BJ (cell line): ENCODE data around the gene OPCML. TPM values are rescaled to one million over a fixed set of nuclear protein-coding genes. Genes with fewer than 3 reads are reported as not detected.

Source experiments
- CTCF ChIA-PET: fragments of 350-600 bp; formaldehyde crosslinking; extraction: SDS; loops from one replicate; lab custom pipeline; 2021; ENCODE audit warnings: antibody characterized with exemption, inconsistent platforms; lab: Yijun Ruan, JAX
- POLR2A ChIA-PET: fragments of 300-600 bp; sonication (Branson Sonifier 250); formaldehyde crosslinking; extraction: SDS; loops from one replicate; lab custom pipeline; 2021; ENCODE audit warnings: antibody characterized with exemption; lab: Charles Lee
- DNase-seq: peaks from one replicate; pipeline ENCODE4 v3.0.0-alpha.2; 2011; ENCODE audit warnings: low read depth
- H3K27me3 ChIP-seq: 2 replicates; pipeline ENCODE4 v1.6.0; 2011; ENCODE audit warnings: low read length; ENCODE audit not compliant: control insufficient read depth, insufficient read depth
- H3K36me3 ChIP-seq: 2 replicates; pipeline ENCODE4 v1.5.1; 2011; ENCODE audit warnings: low read length; ENCODE audit not compliant: control insufficient read depth, insufficient read depth
- H3K4me3 ChIP-seq: 2 replicates; pipeline ENCODE4 v1.5.1; 2011; ENCODE audit warnings: low read depth, mild to moderate bottlenecking, control low read depth, low read length
- CTCF ChIP-seq: IDR thresholded peaks from 2 replicates; pipeline ENCODE4 v1.5.1; 2011; ENCODE audit warnings: low read depth, mild to moderate bottlenecking, control low read depth, inconsistent platforms, low read length, moderate library complexity; ENCODE audit not compliant: insufficient read depth
- polyA plus RNA-seq: library from polyadenylated mRNA; depleted of rRNA; stranded (reverse); fragments of >200 nt; gene quantifications from 2 replicates; pipeline ENCODE4 v1.2.3, GENCODE V29; 2011

OPCML gene
- polyA plus RNA-seq, 1 experiment = 2.0 TPM

- DNase-seq = no peak
- POLR2A ChIA-PET = no interaction called here
- CTCF ChIA-PET = no interaction called here
Observed at GRCh38 chr11:133500936-133501335, 31.4 kb downstream of the OPCML start.

GRCh38 chr11:133500435-133500834 is 31.9 kb downstream of the OPCML start:
- no peak for DNase-seq
- H3K36me3 ChIP-seq = no peaks in the 10 kb centered on the region
- TF ChIP-seq CTCF = no peak
- CTCF ChIA-PET = no interaction called here
- H3K4me3 ChIP-seq = no peak overlapping the region
- POLR2A ChIA-PET = no interaction called here
- H3K27me3 ChIP-seq = no peaks in the 10 kb centered on the region

More at GRCh38 chr11:133500936-133501335, 31.4 kb downstream of the OPCML start:
- Histone ChIP-seq H3K27me3 (no peaks in the 10 kb centered on the region), H3K4me3 (no peak overlapping the region), H3K36me3 (no peaks in the 10 kb centered on the region)
- TF ChIP-seq CTCF = no peak

- Histone ChIP-seq H3K4me3 (no peak overlapping the region), H3K36me3 (no peaks in the 10 kb centered on the region), H3K27me3 (no peaks in the 10 kb centered on the region)
- no peak for TF ChIP-seq CTCF
- CTCF ChIA-PET = no interaction called here
- no peak for DNase-seq
- POLR2A ChIA-PET = no interaction called here
Observed at GRCh38 chr11:133498969-133499368, 33.3 kb downstream of the OPCML start.

DNA sequence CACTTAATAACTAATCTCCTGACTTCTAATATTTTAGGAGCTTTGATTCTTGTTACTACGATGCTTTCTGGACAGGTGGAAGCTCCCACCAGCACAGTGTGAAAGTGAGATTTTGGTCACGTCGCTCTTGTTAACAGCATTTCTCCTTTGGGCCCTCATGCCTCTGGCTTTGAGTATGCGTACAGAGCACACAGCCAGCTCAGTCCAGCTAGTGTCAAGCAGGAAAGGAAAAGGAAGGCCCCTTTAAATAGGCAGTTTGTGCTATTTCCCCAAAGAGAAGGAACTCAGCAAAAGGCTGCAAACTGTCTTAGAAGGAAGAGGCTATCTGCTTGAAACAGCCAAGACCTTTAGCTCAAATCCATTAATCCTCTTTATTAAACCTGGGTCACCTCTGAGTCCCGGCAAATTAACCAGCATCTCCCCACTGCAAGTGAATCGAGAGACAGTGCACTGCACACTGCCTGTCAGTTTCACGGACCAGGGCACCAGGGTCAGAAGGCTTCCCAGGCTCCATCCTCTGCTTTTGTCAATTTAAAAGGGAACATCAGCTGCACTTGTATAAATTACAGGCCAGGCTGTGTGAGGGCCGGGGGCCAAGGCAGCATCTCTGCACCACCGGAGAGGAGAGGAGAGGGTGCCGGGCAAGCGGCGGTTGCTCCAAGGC is 34.7 kb downstream of the OPCML start:
- TF ChIP-seq CTCF = no peak
- ChIA-PET POLR2A (no interaction called here), CTCF (no interaction called here)
- Histone ChIP-seq H3K36me3 (no peaks in the 10 kb centered on the region), H3K27me3 (no peaks in the 10 kb centered on the region), H3K4me3 (no peak overlapping the region)
- no peak for DNase-seq

DNA sequence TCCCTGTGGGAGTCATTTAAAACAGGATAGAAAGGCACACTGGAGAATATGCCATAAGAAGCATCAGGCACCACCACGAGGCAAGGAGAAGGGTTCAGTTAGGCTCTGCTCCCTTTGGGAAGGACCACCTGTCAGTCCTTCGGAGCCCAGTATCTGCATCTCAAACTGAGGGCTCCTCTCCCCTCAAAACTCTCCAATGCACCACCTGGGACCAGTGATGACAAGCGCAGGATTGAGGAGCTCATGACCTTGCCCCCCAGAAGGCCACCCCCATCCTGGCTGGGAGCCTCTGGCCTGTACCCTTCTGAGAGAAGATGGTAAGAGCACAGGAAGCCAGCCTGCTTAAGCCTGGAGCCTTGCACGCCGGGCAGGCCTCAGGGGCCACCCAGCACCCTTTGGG is 39.4 kb downstream of the OPCML start:
- DNase-seq = no peak
- no peak for TF ChIP-seq CTCF
- ChIA-PET POLR2A (no interaction called here), CTCF (no interaction called here)
- H3K36me3 ChIP-seq = no peaks in the 10 kb centered on the region
- H3K27me3 ChIP-seq = no peaks in the 10 kb centered on the region
- H3K4me3 ChIP-seq = no peak overlapping the region
